Endodermal cell (in vitro differentiated cells): ENCODE results near the gene CARMIL3. TPM values are rescaled to one million over a fixed set of nuclear protein-coding genes. Genes with fewer than 3 reads are reported as not detected.

ENCODE experiments used
- DNase-seq: peaks from one replicate; pipeline ENCODE4 v3.0.0-alpha.2; 2017
- H3K27ac ChIP-seq: 2 replicates; pipeline ENCODE4 v1.5.1; 2013; ENCODE audit warnings: mild to moderate bottlenecking, low read depth, low read length, moderate library complexity
- H3K27me3 ChIP-seq: 2 replicates; pipeline ENCODE4 v1.6.1; 2013; ENCODE audit warnings: mild to moderate bottlenecking, low read length, moderate library complexity; ENCODE audit not compliant: insufficient read depth, control insufficient read depth, poor library complexity, severe bottlenecking
- H3K36me3 ChIP-seq: 2 replicates; pipeline ENCODE4 v1.7.0; 2013; ENCODE audit warnings: mild to moderate bottlenecking, low read length, moderate library complexity; ENCODE audit not compliant: control insufficient read depth, insufficient read depth
- H3K4me1 ChIP-seq: one replicate; pipeline ENCODE4 v1.7.0; 2013; ENCODE audit warnings: low read length; ENCODE audit not compliant: control insufficient read depth, insufficient read depth
- H3K4me3 ChIP-seq: 2 replicates; pipeline ENCODE4 v1.5.1; 2013; ENCODE audit warnings: mild to moderate bottlenecking, low read length, moderate library complexity
- H3K9ac ChIP-seq: 2 replicates; pipeline ENCODE4 v1.6.1; 2013; ENCODE audit warnings: mild to moderate bottlenecking, low read length, moderate library complexity; ENCODE audit not compliant: poor library complexity, severe bottlenecking; ENCODE audit errors: extremely low read depth
- H3K9me3 ChIP-seq: 2 replicates; pipeline ENCODE4 v1.6.1; 2013; ENCODE audit warnings: mild to moderate bottlenecking, low read length, moderate library complexity; ENCODE audit not compliant: control insufficient read depth
- H3K27ac Mint-ChIP-seq: 2 replicates; pipeline ENCODE4 v1.8.0; 2020; ENCODE audit warnings: mixed read lengths
- H3K27me3 Mint-ChIP-seq: 2 replicates; pipeline ENCODE4 v1.8.0; 2021; ENCODE audit warnings: mild to moderate bottlenecking, mixed read lengths; ENCODE audit not compliant: insufficient read depth
- H3K36me3 Mint-ChIP-seq: 2 replicates; pipeline ENCODE4 v1.8.0; 2020; ENCODE audit warnings: low read depth, mixed read lengths
- H3K4me1 Mint-ChIP-seq: 2 replicates; pipeline ENCODE4 v1.8.0; 2020; ENCODE audit warnings: mixed read lengths
- H3K4me3 Mint-ChIP-seq: 2 replicates; pipeline ENCODE4 v1.8.0; 2020; ENCODE audit warnings: mild to moderate bottlenecking, moderate library complexity, mixed read lengths
- H3K9me3 Mint-ChIP-seq: 2 replicates; pipeline ENCODE4 v1.8.0; 2020; ENCODE audit warnings: mild to moderate bottlenecking, mixed read lengths
- CTCF ChIP-seq: fragments of 200-600 bp; sonication (generic); conservative IDR thresholded peaks from 2 replicates; pipeline ENCODE4 v1.5.0; 2021; ENCODE audit warnings: antibody characterized with exemption, mild to moderate bottlenecking
- WGBS, 2 experiments: methylation state at CpG; one replicate each; pipeline versions ENCODE4 v1.1.5 to v1.1.7; 2013; ENCODE audit warnings: missing lambda C conversion rate in 2 of 2, mixed read lengths in 1 of 2; ENCODE audit not compliant: insufficient coverage in 1 of 2, insufficient read length in 1 of 2; 5-methylcytosine and 5-hydroxymethylcytosine counted together
- total RNA-seq, 2 donors: library from RNA; stranded (reverse); fragmentation: NEBNext Ultra II Directional in 1 of 2; extraction: Animal tissue kit (Norgen Biotek cat#: 25700) in 1 of 2; gene quantifications; 2 replicates in 1 of 2; 3 replicates in 1 of 2; pipeline ENCODE4 v1.2.1, GENCODE V29; 2021

The CARMIL3 gene
- total RNA-seq, 2 donors from 2014 or later, result 2.1 to 4.4 TPM

GRCh38 chr14:24079491-24080141 is 27.8 kb downstream of the CARMIL3 start:
- H3K27ac Mint-ChIP-seq, result no peak overlapping the region
- peak overlapping the region; percentile 73 for H3K27ac ChIP-seq
- H3K9ac ChIP-seq, result no peak overlapping the region
- TF ChIP-seq CTCF, result no peak
- H3K4me3 Mint-ChIP-seq, result no peak overlapping the region
- no peak overlapping the region for H3K4me3 ChIP-seq
- H3K9me3 ChIP-seq, result no peaks in the 10 kb centered on the region
- H3K27me3 ChIP-seq, result peaks cover 53% of the 10 kb centered on the region
- peaks cover 31% of the 10 kb centered on the region for H3K4me1 Mint-ChIP-seq
- WGBS, 2 experiments, result 81 to 85% methylated on average over 7 to 9 of the region's 9 CpGs
- peaks cover 16% of the 10 kb centered on the region for H3K4me1 ChIP-seq
- H3K27me3 Mint-ChIP-seq, result peaks cover 47% of the 10 kb centered on the region
- peak; percentile 89 for DNase-seq
- no peaks in the 10 kb centered on the region for H3K36me3 ChIP-seq
- H3K9me3 Mint-ChIP-seq, result no peaks in the 10 kb centered on the region
- H3K36me3 Mint-ChIP-seq, result no peaks in the 10 kb centered on the region

- no peaks in the 10 kb centered on the region for H3K36me3 ChIP-seq
- H3K4me1 ChIP-seq, result peaks cover 16% of the 10 kb centered on the region
- 72 to 85% methylated on average over 3 to 6 of the region's 6 CpGs for WGBS, 2 experiments
- Mint-ChIP-seq H3K27me3 (peaks cover 49% of the 10 kb centered on the region), H3K9me3 (no peaks in the 10 kb centered on the region), H3K27ac (no peak overlapping the region), H3K36me3 (no peaks in the 10 kb centered on the region), H3K4me1 (peaks cover 31% of the 10 kb centered on the region), H3K4me3 (peak overlapping the region; percentile 61)
- no peak for DNase-seq
- TF ChIP-seq CTCF, result no peak
- no peak overlapping the region for H3K9ac ChIP-seq
- no peak overlapping the region for H3K4me3 ChIP-seq
- H3K27ac ChIP-seq, result peak overlapping the region; percentile 49
- H3K27me3 ChIP-seq, result peaks cover 54% of the 10 kb centered on the region
- no peaks in the 10 kb centered on the region for H3K9me3 ChIP-seq
Measured at GRCh38 chr14:24080142-24080530, 28.3 kb downstream of the CARMIL3 start.

- H3K4me1 Mint-ChIP-seq, result peaks cover 39% of the 10 kb centered on the region
- H3K9ac ChIP-seq, result no peak overlapping the region
- H3K27ac Mint-ChIP-seq, result peak overlapping the region; percentile 55
- DNase-seq, result peak; percentile 85
- H3K36me3 ChIP-seq, result no peaks in the 10 kb centered on the region
- no peaks in the 10 kb centered on the region for H3K9me3 ChIP-seq
- H3K27me3 ChIP-seq, result peaks cover 54% of the 10 kb centered on the region
- H3K36me3 Mint-ChIP-seq, result no peaks in the 10 kb centered on the region
- peak overlapping the region; percentile 61 for H3K4me3 Mint-ChIP-seq
- peaks cover 47% of the 10 kb centered on the region for H3K27me3 Mint-ChIP-seq
- TF ChIP-seq CTCF, result no peak
- H3K4me1 ChIP-seq, result peaks cover 19% of the 10 kb centered on the region
- H3K9me3 Mint-ChIP-seq, result no peaks in the 10 kb centered on the region
- peak overlapping the region; percentile 80 for H3K4me3 ChIP-seq
- WGBS, 2 experiments, result 1% methylated on average over 49 to 74 of the region's 74 CpGs
- no peak overlapping the region for H3K27ac ChIP-seq
Measured at GRCh38 chr14:24080888-24081738, 29.3 kb downstream of the CARMIL3 start.
